Neural progenitor cell (in vitro differentiated cells): ENCODE data around the gene C10orf62. TPM values are rescaled to one million over a fixed set of nuclear protein-coding genes. Genes with fewer than 3 reads are reported as not detected.

Experiments
- DNase-seq: peaks from one replicate; pipeline ENCODE4 v3.0.0-alpha.2; 2016; ENCODE audit warnings: low spot score
- H2AFZ ChIP-seq: fragments of 200-600 bp; sonication (generic); replicated peaks from 2 replicates; pipeline ENCODE4 v1.6.1; 2016; ENCODE audit warnings: antibody characterized with exemption
- H3F3A ChIP-seq: fragments of 200-600 bp; sonication (generic); 2 replicates; pipeline ENCODE4 v1.6.1; 2016; ENCODE audit warnings: antibody characterized with exemption, low read depth
- H3K27ac ChIP-seq: fragments of 200-600 bp; sonication (generic); 2 replicates; pipeline ENCODE4 v1.5.1; 2016; ENCODE audit warnings: mild to moderate bottlenecking
- H3K27me3 ChIP-seq: fragments of 200-600 bp; sonication (generic); 2 replicates; pipeline ENCODE4 v1.6.1; 2016; ENCODE audit warnings: mild to moderate bottlenecking, moderate library complexity
- H3K36me3 ChIP-seq: fragments of 200-600 bp; sonication (generic); 2 replicates; pipeline ENCODE4 v1.5.1; 2016
- H3K4me1 ChIP-seq: fragments of 200-600 bp; sonication (generic); 2 replicates; pipeline ENCODE4 v1.6.1; 2016; ENCODE audit warnings: mixed run types
- H3K4me2 ChIP-seq: fragments of 200-600 bp; sonication (generic); 2 replicates; pipeline ENCODE4 v1.6.1; 2016
- H3K4me3 ChIP-seq: fragments of 200-600 bp; sonication (generic); 2 replicates; pipeline ENCODE4 v1.5.1; 2016
- H3K79me2 ChIP-seq: fragments of 200-600 bp; sonication (generic); 2 replicates; pipeline ENCODE4 v1.6.1; 2016; ENCODE audit warnings: low read depth
- H3K9ac ChIP-seq: fragments of 200-600 bp; sonication (generic); 2 replicates; pipeline ENCODE4 v1.6.1; 2016
- H3K9me3 ChIP-seq: fragments of 200-600 bp; sonication (generic); 2 replicates; pipeline ENCODE4 v1.5.1; 2016; ENCODE audit warnings: low read depth
- H4K20me1 ChIP-seq: fragments of 200-600 bp; sonication (generic); 2 replicates; pipeline ENCODE4 v1.6.1; 2016; ENCODE audit warnings: low read depth
- H3K27ac Mint-ChIP-seq: 3 replicates; pipeline ENCODE4 v1.8.0; 2021; ENCODE audit warnings: mixed read lengths
- H3K27me3 Mint-ChIP-seq: 2 replicates; pipeline ENCODE4 v1.8.0; 2022; ENCODE audit warnings: low read depth, mild to moderate bottlenecking, inconsistent platforms, moderate library complexity, mixed read lengths; ENCODE audit not compliant: insufficient read depth
- H3K36me3 Mint-ChIP-seq: 3 replicates; pipeline ENCODE4 v1.8.0; 2021; ENCODE audit warnings: mixed read lengths
- H3K4me1 Mint-ChIP-seq: 3 replicates; pipeline ENCODE4 v1.8.0; 2021; ENCODE audit warnings: mixed read lengths
- H3K4me3 Mint-ChIP-seq: 3 replicates; pipeline ENCODE4 v1.8.0; 2021; ENCODE audit warnings: mild to moderate bottlenecking, moderate library complexity, mixed read lengths
- H3K9me3 Mint-ChIP-seq: 3 replicates; pipeline ENCODE4 v1.8.0; 2020; ENCODE audit warnings: mixed read lengths
- EZH2 ChIP-seq: fragments of 200-600 bp; sonication (generic); IDR thresholded peaks from 2 replicates; pipeline ENCODE4 v1.6.1; 2017; ENCODE audit warnings: antibody characterized with exemption, mild to moderate bottlenecking, moderate library complexity
- EZH2phosphoT487 ChIP-seq: fragments of 200-600 bp; sonication (generic); IDR thresholded peaks from 2 replicates; pipeline ENCODE4 v1.6.1; 2017; ENCODE audit warnings: antibody characterized with exemption
- total RNA-seq: library from RNA; depleted of rRNA; stranded (reverse); fragments of >200 nt; gene quantifications from 2 replicates; pipeline ENCODE4 v1.2.3, GENCODE V29; 2015; ENCODE audit warnings: low replicate concordance
- TF ChIP-seq, protein P1 (sequence below): fragments of 200-600 bp; sonication (generic); IDR thresholded peaks from 2 replicates; pipeline ENCODE4 v1.5.1; 2017; ENCODE audit warnings: antibody characterized with exemption, mild to moderate bottlenecking

The C10orf62 gene
- total RNA-seq, 1 donor from 2014 or later: not detected

DNA sequence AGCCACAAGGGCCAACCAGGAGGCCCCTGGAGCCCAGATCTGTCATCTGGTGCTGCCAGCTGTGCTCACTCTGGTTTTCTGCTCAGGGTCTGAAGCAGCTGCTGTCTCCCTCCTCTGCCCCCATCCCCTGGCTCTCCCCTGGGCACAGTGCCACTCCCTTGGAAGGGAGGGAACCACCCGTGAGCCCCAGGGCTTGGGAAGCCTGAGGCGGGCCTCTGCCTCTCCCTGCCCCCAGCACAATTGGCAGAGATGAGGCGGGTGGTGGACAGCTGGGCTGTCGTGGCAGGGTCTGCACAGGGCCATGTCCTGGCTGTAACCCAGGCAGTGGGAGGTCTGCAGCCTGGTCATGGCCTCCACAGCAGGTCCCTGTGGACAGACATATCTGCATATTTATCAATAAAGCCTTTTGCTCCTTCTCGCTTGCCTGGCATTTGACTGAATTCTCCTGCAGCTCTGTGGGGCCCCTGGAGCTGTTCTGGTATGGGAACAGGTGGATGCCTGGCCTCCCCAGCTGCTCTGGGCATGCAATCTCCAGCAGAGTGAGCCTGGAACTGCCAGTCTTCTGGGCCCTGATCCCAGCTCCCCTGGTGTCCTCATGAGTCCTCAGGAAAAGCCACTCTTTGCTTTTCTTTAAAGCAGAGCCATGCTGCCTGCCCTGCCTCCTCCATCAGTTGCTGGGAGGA, 18.6 kb upstream of the C10orf62 start:
- DNase-seq: no peak
- H3K4me1 ChIP-seq: no peaks in the 10 kb centered on the region
- H3K4me2 ChIP-seq: no peak overlapping the region
- H3K36me3 ChIP-seq: no peaks in the 10 kb centered on the region
- Mint-ChIP-seq H3K9me3 (no peaks in the 10 kb centered on the region), H3K27me3 (peaks cover 4% of the 10 kb centered on the region), H3K27ac (no peak overlapping the region), H3K4me1 (peaks cover 3% of the 10 kb centered on the region), H3K4me3 (no peak overlapping the region), H3K36me3 (no peaks in the 10 kb centered on the region)
- H3K27ac ChIP-seq: no peak overlapping the region
- no peaks in the 10 kb centered on the region for H3K9me3 ChIP-seq
- H3K27me3 ChIP-seq: no peaks in the 10 kb centered on the region
- H3K79me2 ChIP-seq: no peaks in the 10 kb centered on the region
- H2AFZ ChIP-seq: no peak overlapping the region
- no peak for TF ChIP-seq EZH2
- TF ChIP-seq, protein P1, sequence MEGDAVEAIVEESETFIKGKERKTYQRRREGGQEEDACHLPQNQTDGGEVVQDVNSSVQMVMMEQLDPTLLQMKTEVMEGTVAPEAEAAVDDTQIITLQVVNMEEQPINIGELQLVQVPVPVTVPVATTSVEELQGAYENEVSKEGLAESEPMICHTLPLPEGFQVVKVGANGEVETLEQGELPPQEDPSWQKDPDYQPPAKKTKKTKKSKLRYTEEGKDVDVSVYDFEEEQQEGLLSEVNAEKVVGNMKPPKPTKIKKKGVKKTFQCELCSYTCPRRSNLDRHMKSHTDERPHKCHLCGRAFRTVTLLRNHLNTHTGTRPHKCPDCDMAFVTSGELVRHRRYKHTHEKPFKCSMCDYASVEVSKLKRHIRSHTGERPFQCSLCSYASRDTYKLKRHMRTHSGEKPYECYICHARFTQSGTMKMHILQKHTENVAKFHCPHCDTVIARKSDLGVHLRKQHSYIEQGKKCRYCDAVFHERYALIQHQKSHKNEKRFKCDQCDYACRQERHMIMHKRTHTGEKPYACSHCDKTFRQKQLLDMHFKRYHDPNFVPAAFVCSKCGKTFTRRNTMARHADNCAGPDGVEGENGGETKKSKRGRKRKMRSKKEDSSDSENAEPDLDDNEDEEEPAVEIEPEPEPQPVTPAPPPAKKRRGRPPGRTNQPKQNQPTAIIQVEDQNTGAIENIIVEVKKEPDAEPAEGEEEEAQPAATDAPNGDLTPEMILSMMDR: no peak
- TF ChIP-seq EZH2phosphoT487: no peak
- H4K20me1 ChIP-seq: no peaks in the 10 kb centered on the region
- no peak overlapping the region for H3K9ac ChIP-seq
- no peaks in the 10 kb centered on the region for H3F3A ChIP-seq
- no peak overlapping the region for H3K4me3 ChIP-seq

DNA sequence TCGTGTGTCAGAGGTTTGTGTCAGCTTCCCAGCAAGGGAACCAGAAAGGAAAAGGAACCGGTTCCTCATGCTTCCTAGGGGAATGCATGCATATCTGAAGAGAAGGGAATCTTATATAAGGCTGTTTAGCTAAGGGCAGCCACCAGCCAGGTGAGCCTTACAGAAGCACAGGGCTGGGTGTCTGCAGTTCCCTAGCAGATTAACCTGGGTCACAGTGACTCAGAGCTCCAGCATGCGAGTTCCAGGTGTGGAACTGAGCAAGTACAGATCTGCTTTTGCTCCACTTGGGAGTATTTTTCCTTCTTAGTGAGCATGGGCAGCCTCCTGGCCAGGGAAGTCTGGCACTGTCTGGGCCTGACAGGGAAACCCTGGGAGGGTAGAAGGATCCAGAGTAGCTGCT, 17.9 kb upstream of the C10orf62 start:
- no peaks in the 10 kb centered on the region for H3K36me3 ChIP-seq
- Mint-ChIP-seq H3K27me3 (peaks cover 4% of the 10 kb centered on the region), H3K9me3 (no peaks in the 10 kb centered on the region), H3K27ac (no peak overlapping the region), H3K36me3 (no peaks in the 10 kb centered on the region), H3K4me1 (peaks cover 3% of the 10 kb centered on the region), H3K4me3 (no peak overlapping the region)
- no peaks in the 10 kb centered on the region for H4K20me1 ChIP-seq
- no peaks in the 10 kb centered on the region for H3K9me3 ChIP-seq
- H3K27ac ChIP-seq: no peak overlapping the region
- no peak for DNase-seq
- no peaks in the 10 kb centered on the region for H3K79me2 ChIP-seq
- no peak overlapping the region for H3K9ac ChIP-seq
- TF ChIP-seq EZH2phosphoT487 (no peak), EZH2 (no peak)
- TF ChIP-seq, protein P1: no peak
- no peak overlapping the region for H2AFZ ChIP-seq
- H3F3A ChIP-seq: no peaks in the 10 kb centered on the region
- no peaks in the 10 kb centered on the region for H3K27me3 ChIP-seq
- H3K4me2 ChIP-seq: no peak overlapping the region
- no peak overlapping the region for H3K4me3 ChIP-seq
- no peaks in the 10 kb centered on the region for H3K4me1 ChIP-seq

DNA sequence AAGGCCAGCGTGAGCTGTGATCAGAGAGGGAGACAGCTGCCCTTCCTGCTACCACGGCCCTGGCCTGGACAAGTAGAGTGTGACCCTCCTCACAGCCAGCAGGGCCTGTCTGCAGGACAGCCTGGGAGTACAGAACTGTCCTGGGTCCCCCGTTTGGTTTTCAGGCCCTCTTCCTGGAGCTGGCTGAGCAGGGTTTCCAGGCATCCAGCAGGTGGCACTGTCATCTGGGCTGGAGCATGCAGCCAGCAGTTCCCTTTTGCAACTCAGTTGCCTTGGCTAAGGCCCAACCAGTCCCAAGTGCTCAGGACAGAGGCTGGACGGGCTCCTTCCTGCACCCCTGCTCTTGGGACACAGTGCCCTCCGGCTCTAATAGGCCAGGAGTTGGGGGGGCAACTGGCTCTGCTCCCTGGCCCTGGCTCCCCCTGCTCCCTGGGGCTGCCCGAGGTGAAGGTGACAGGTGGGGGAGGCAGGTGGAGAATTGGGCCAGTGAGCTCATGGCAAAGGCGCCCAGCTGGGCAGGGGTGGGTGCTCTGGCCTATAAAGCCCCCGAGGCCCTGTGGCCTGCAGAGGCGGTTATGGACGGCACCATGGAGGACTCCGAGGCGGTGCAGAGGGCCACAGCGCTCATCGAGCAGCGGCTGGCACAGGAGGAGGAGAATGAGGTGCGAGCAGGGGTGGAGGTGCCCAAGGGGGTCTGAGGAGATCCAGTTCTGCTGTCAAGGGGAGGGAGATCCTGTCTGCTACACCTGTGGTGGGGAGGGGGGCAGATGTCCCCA, 17.1 kb upstream of the C10orf62 start, which contains the start of gene ANKRD2:
TSS of gene ANKRD2 (plus strand) at position 566 of the 776 bp plus-strand sequence. CDS start at position 576, 10 bp downstream.
- H3K27ac ChIP-seq: no peak within 1 kb of the TSS

More for the DNA sequence above, 17.1 kb upstream of the C10orf62 start, which contains the start of gene ANKRD2:
- peak; percentile 84 for DNase-seq
- peaks cover 3% of the 10 kb centered on the region for H3K4me1 Mint-ChIP-seq
- no peaks in the 10 kb centered on the region for H3K79me2 ChIP-seq
- H3K4me3 ChIP-seq: no peak within 1 kb of the TSS
- no peaks in the 10 kb centered on the region for H3K36me3 ChIP-seq
- H4K20me1 ChIP-seq: no peaks in the 10 kb centered on the region
- no peaks in the 10 kb centered on the region for H3K9me3 Mint-ChIP-seq
- H3F3A ChIP-seq: no peaks in the 10 kb centered on the region
- H3K9ac ChIP-seq: no peak within 1 kb of the TSS
- H3K4me2 ChIP-seq: no peak within 1 kb of the TSS
- H3K4me1 ChIP-seq: no peaks in the 10 kb centered on the region
- H3K27me3 Mint-ChIP-seq: peaks cover 4% of the 10 kb centered on the region
- no peaks in the 10 kb centered on the region for H3K9me3 ChIP-seq
- H2AFZ ChIP-seq: no peak within 1 kb of the TSS
- no peaks in the 10 kb centered on the region for H3K36me3 Mint-ChIP-seq
- H3K27me3 ChIP-seq: no peaks in the 10 kb centered on the region
- peak within 1 kb of the TSS; percentile 46 for H3K4me3 Mint-ChIP-seq
- TF ChIP-seq EZH2phosphoT487: no peak
- TF ChIP-seq, protein P1: peak; percentile 88
- no peak for TF ChIP-seq EZH2
- peak within 1 kb of the TSS; percentile 18 for H3K27ac Mint-ChIP-seq
